OCI-LY1 (cell line): ENCODE results near the gene OR51S1.

Source experiments
- H2AFZ ChIP-seq: fragments of 200-600 bp; sonication (generic), shearing (Covaris generic); 2 replicates; pipeline ENCODE4 v1.6.0; 2014; ENCODE audit warnings: antibody characterized with exemption, mild to moderate bottlenecking, low read length
- H3F3A ChIP-seq: fragments of 200-600 bp; sonication (generic), shearing (Covaris generic); 2 replicates; pipeline ENCODE4 v1.6.0; 2014; ENCODE audit warnings: mild to moderate bottlenecking, antibody characterized with exemption, low read length, moderate library complexity; ENCODE audit not compliant: insufficient read depth
- H3K27ac ChIP-seq: fragments of 200-600 bp; sonication (generic); 2 replicates; pipeline ENCODE4 v1.5.1; 2014; ENCODE audit warnings: low read length, mixed run types, mild to moderate bottlenecking, low read depth; ENCODE audit not compliant: poor library complexity, severe bottlenecking
- H3K27me3 ChIP-seq: fragments of 200-600 bp; sonication (generic); 2 replicates; pipeline ENCODE4 v1.6.0; 2014; ENCODE audit warnings: antibody characterized with exemption, mild to moderate bottlenecking, low read length, moderate library complexity; ENCODE audit not compliant: insufficient read depth
- H3K36me3 ChIP-seq: fragments of 200-600 bp; sonication (generic); 2 replicates; pipeline ENCODE4 v1.6.1; 2014; ENCODE audit warnings: mild to moderate bottlenecking, antibody characterized with exemption, low read length, moderate library complexity, mixed read lengths; ENCODE audit not compliant: insufficient read depth
- H3K4me1 ChIP-seq: fragments of 200-600 bp; sonication (generic); 2 replicates; pipeline ENCODE4 v1.5.1; 2014; ENCODE audit warnings: mild to moderate bottlenecking, low read length, moderate library complexity; ENCODE audit not compliant: insufficient read depth, severe bottlenecking
- H3K4me2 ChIP-seq: fragments of 200-600 bp; sonication (generic), shearing (Covaris generic); 2 replicates; pipeline ENCODE4 v1.6.1; 2014; ENCODE audit warnings: low read length
- H3K4me3 ChIP-seq: fragments of 200-600 bp; sonication (generic); 2 replicates; pipeline ENCODE4 v1.5.1; 2014; ENCODE audit warnings: low read length, low read depth, mild to moderate bottlenecking, mixed read lengths; ENCODE audit not compliant: poor library complexity, severe bottlenecking
- H3K79me2 ChIP-seq: fragments of 200-600 bp; shearing (Covaris generic); 2 replicates; pipeline ENCODE4 v1.6.1; 2016; ENCODE audit warnings: mixed run types, low read length, mixed read lengths; ENCODE audit not compliant: insufficient read depth
- H3K9ac ChIP-seq: fragments of 200-600 bp; sonication (generic), shearing (Covaris generic); 2 replicates; pipeline ENCODE4 v1.6.1; 2014; ENCODE audit warnings: mild to moderate bottlenecking, low read length, mixed read lengths
- H3K9me2 ChIP-seq: fragments of 200-600 bp; sonication (generic), shearing (Covaris generic); 2 replicates; pipeline ENCODE4 v1.6.1; 2014; ENCODE audit warnings: low read depth, mild to moderate bottlenecking, low read length, mixed read lengths
- H3K9me3 ChIP-seq: fragments of 200-600 bp; shearing (Covaris generic); 2 replicates; pipeline ENCODE4 v1.6.1; 2014; ENCODE audit warnings: low read length, mixed read lengths
- H4K20me1 ChIP-seq: fragments of 200-600 bp; sonication (generic), shearing (Covaris generic); 2 replicates; pipeline ENCODE4 v1.6.0; 2016; ENCODE audit warnings: mild to moderate bottlenecking, low read length; ENCODE audit not compliant: insufficient read depth
- CTCF ChIP-seq: fragments of 200-600 bp; sonication (generic), shearing (Covaris generic); IDR thresholded peaks from 2 replicates; pipeline ENCODE4 v1.5.1; 2017; ENCODE audit warnings: mild to moderate bottlenecking, antibody characterized with exemption, low read length, moderate library complexity, mixed read lengths
- EZH2 ChIP-seq: fragments of 200-600 bp; sonication (generic), shearing (Covaris generic); IDR thresholded peaks from 2 replicates; pipeline ENCODE4 v1.8.0; 2017; ENCODE audit warnings: borderline replicate concordance, mixed run types, mild to moderate bottlenecking, antibody characterized with exemption, low read length, moderate library complexity, mixed read lengths

Gene OR51S1

GRCh38 chr11:4830346-4830745, 18.7 kb downstream of the OR51S1 start:
- no peaks in the 10 kb centered on the region for H4K20me1 ChIP-seq
- H3K9ac ChIP-seq = no peak overlapping the region
- no peaks in the 10 kb centered on the region for H3K9me3 ChIP-seq
- H3K9me2 ChIP-seq = no peaks in the 10 kb centered on the region
- no peaks in the 10 kb centered on the region for H3K79me2 ChIP-seq
- no peaks in the 10 kb centered on the region for H3K27me3 ChIP-seq
- no peak overlapping the region for H2AFZ ChIP-seq
- H3K4me2 ChIP-seq = no peak overlapping the region
- H3F3A ChIP-seq = no peaks in the 10 kb centered on the region
- no peak overlapping the region for H3K4me3 ChIP-seq
- no peak for TF ChIP-seq CTCF
- no peak for TF ChIP-seq EZH2
- no peak overlapping the region for H3K27ac ChIP-seq
- H3K36me3 ChIP-seq = no peaks in the 10 kb centered on the region
- H3K4me1 ChIP-seq = no peaks in the 10 kb centered on the region

GRCh38 chr11:4826425-4826824, 22.6 kb downstream of the OR51S1 start:
- H3K79me2 ChIP-seq = no peaks in the 10 kb centered on the region
- H3K27me3 ChIP-seq = no peaks in the 10 kb centered on the region
- H3K4me1 ChIP-seq = no peaks in the 10 kb centered on the region
- no peaks in the 10 kb centered on the region for H3K9me3 ChIP-seq
- H3K36me3 ChIP-seq = no peaks in the 10 kb centered on the region
- H2AFZ ChIP-seq = no peak overlapping the region
- H3K4me3 ChIP-seq = no peak overlapping the region
- TF ChIP-seq CTCF (no peak; the same call in 1 of the 2 replicates), EZH2 (no peak)
- no peaks in the 10 kb centered on the region for H3F3A ChIP-seq
- no peak overlapping the region for H3K27ac ChIP-seq
- no peaks in the 10 kb centered on the region for H3K9me2 ChIP-seq
- no peak overlapping the region for H3K9ac ChIP-seq
- H4K20me1 ChIP-seq = no peaks in the 10 kb centered on the region
- no peak overlapping the region for H3K4me2 ChIP-seq

- H3F3A ChIP-seq = no peaks in the 10 kb centered on the region
- no peaks in the 10 kb centered on the region for H3K27me3 ChIP-seq
- H2AFZ ChIP-seq = no peak overlapping the region
- no peaks in the 10 kb centered on the region for H3K9me3 ChIP-seq
- no peaks in the 10 kb centered on the region for H3K79me2 ChIP-seq
- H3K27ac ChIP-seq = no peak overlapping the region
- no peak overlapping the region for H3K4me3 ChIP-seq
- no peaks in the 10 kb centered on the region for H4K20me1 ChIP-seq
- no peak overlapping the region for H3K4me2 ChIP-seq
- no peaks in the 10 kb centered on the region for H3K36me3 ChIP-seq
- no peak for TF ChIP-seq CTCF
- no peak for TF ChIP-seq EZH2
- H3K9ac ChIP-seq = no peak overlapping the region
- H3K4me1 ChIP-seq = no peaks in the 10 kb centered on the region
- H3K9me2 ChIP-seq = no peaks in the 10 kb centered on the region
Observed at GRCh38 chr11:4825132-4825531, 23.9 kb downstream of the OR51S1 start.
